SK-N-SH (cell line): ENCODE measurements around the gene TAOK2. TPM values are rescaled to one million over a fixed set of nuclear protein-coding genes. Genes with fewer than 3 reads are reported as not detected.

Experiments
- CTCF ChIA-PET: fragments of 300-600, 350-600 bp; formaldehyde crosslinking; extraction: SDS; loops from one replicate; lab custom pipeline; 2021; lab: Yijun Ruan, JAX
- POLR2A ChIA-PET: fragments of 350-600 bp; sonication (Branson Sonifier 250); formaldehyde crosslinking; extraction: SDS; loops from one replicate; lab custom pipeline; 2020; ENCODE audit warnings: antibody characterized with exemption, inconsistent platforms; lab: Yijun Ruan, JAX
- DNase-seq: peaks from one replicate; pipeline ENCODE4 v3.0.0; 2012
- H2AFZ ChIP-seq: fragments of 200-600 bp; sonication (generic); 2 replicates; pipeline ENCODE4 v1.8.1; 2016; ENCODE audit warnings: antibody characterized with exemption, mild to moderate bottlenecking, low read depth
- H3F3A ChIP-seq: fragments of 200-600 bp; sonication (generic); replicated peaks from 2 replicates; pipeline ENCODE3; 2016; ENCODE audit warnings: antibody characterized with exemption, mild to moderate bottlenecking; ENCODE audit not compliant: insufficient read depth
- H3K27ac ChIP-seq, 2 experiments: fragments of 200-500 bp in 1 of 2; fragments of 200-600 bp in 1 of 2; sonication (Bioruptor generic) in 1 of 2; sonication (generic), shearing (Covaris generic) in 1 of 2; 2 replicates each; pipeline versions ENCODE4 v1.5.1 to v1.6.1; 2014 to 2016; ENCODE audit warnings: low read depth in 2 of 2, inconsistent platforms in 1 of 2, low read length in 1 of 2, mild to moderate bottlenecking in 1 of 2, mixed read lengths in 1 of 2
- H3K27me3 ChIP-seq: fragments of 200-600 bp; sonication (generic), shearing (Covaris generic); 2 replicates; pipeline ENCODE4 v1.6.1; 2016; ENCODE audit warnings: mixed run types; ENCODE audit not compliant: insufficient read depth
- H3K36me3 ChIP-seq, 2 experiments: fragments of 200-500 bp in 1 of 2; fragments of 200-600 bp in 1 of 2; sonication (Bioruptor generic) in 1 of 2; sonication (generic) in 1 of 2; replicated peaks in 1 of 2; 2 replicates each; pipeline versions ENCODE3 to v1.5.1; 2014 to 2016; ENCODE audit warnings: low read length in 1 of 2, mild to moderate bottlenecking in 1 of 2; ENCODE audit not compliant: insufficient read depth in 2 of 2, control insufficient read depth in 1 of 2
- H3K4me1 ChIP-seq, 2 experiments: fragments of 200-500 bp in 1 of 2; fragments of 200-600 bp in 1 of 2; sonication (Bioruptor generic) in 1 of 2; sonication (generic), shearing (Covaris generic) in 1 of 2; 2 replicates each; pipeline versions ENCODE4 v1.5.1 to v1.6.1; 2014 to 2016; ENCODE audit warnings: low read depth in 1 of 2, low read length in 1 of 2, mixed run types in 1 of 2; ENCODE audit not compliant: insufficient read depth in 2 of 2, control insufficient read depth in 1 of 2
- H3K4me2 ChIP-seq: fragments of 200-600 bp; sonication (generic), shearing (Covaris generic); 2 replicates; pipeline ENCODE4 v1.6.1; 2017; ENCODE audit warnings: mixed run types
- H3K4me3 ChIP-seq, 2 experiments: fragments of 200-500 bp in 1 of 2; fragments of 200-600 bp in 1 of 2; sonication (Bioruptor generic) in 1 of 2; sonication (generic), shearing (Covaris generic) in 1 of 2; 2 replicates each; pipeline versions ENCODE4 v1.5.1 to v1.8.1; 2014 to 2016; ENCODE audit warnings: low read depth in 2 of 2, inconsistent platforms in 1 of 2, low read length in 1 of 2, mild to moderate bottlenecking in 1 of 2, mixed read lengths in 1 of 2, moderate library complexity in 1 of 2
- H3K79me2 ChIP-seq: fragments of 200-600 bp; sonication (generic); 2 replicates; pipeline ENCODE4 v1.8.1; 2017; ENCODE audit warnings: mild to moderate bottlenecking; ENCODE audit not compliant: insufficient read depth
- H3K9ac ChIP-seq: fragments of 200-600 bp; sonication (generic); 2 replicates; pipeline ENCODE4 v1.6.1; 2017; ENCODE audit warnings: mixed run types
- H3K9me2 ChIP-seq: fragments of 200-600 bp; sonication (generic); 2 replicates; pipeline ENCODE4 v1.6.1; 2017; ENCODE audit warnings: mixed run types
- H3K9me3 ChIP-seq: fragments of 200-600 bp; sonication (generic); 2 replicates; pipeline ENCODE4 v1.6.1; 2017; ENCODE audit warnings: mixed run types, mild to moderate bottlenecking, moderate library complexity
- H4K20me1 ChIP-seq: fragments of 200-600 bp; sonication (generic); 2 replicates; pipeline ENCODE4 v1.6.1; 2017; ENCODE audit warnings: mild to moderate bottlenecking, mixed run types; ENCODE audit not compliant: insufficient read depth
- ELF1 ChIP-seq: IDR thresholded peaks from 2 replicates; pipeline ENCODE4 v1.4.0; 2012
- EP300 ChIP-seq, 2 experiments: IDR thresholded peaks; 2 replicates each; pipeline versions ENCODE4 v1.4.0 to v1.6.1; 2012; ENCODE audit warnings: borderline replicate concordance in 1 of 2, low read depth in 1 of 2, low read length in 1 of 2
- FOSL2 ChIP-seq: IDR thresholded peaks from 2 replicates; pipeline ENCODE4 v1.4.0; 2012; ENCODE audit warnings: low read depth, mild to moderate bottlenecking, moderate library complexity, borderline replicate concordance
- FOXM1 ChIP-seq: IDR thresholded peaks from 2 replicates; pipeline ENCODE4 v1.4.0; 2012; ENCODE audit warnings: low read depth, mild to moderate bottlenecking
- GABPA ChIP-seq: IDR thresholded peaks from 2 replicates; pipeline ENCODE4 v1.4.0; 2012; ENCODE audit warnings: low read depth, mild to moderate bottlenecking
- MAX ChIP-seq: IDR thresholded peaks from 2 replicates; pipeline ENCODE4 v1.4.0; 2012; ENCODE audit warnings: low read depth
- NFIC ChIP-seq: IDR thresholded peaks from 2 replicates; pipeline ENCODE4 v1.4.0; 2012; ENCODE audit warnings: borderline replicate concordance
- RCOR1 ChIP-seq: fragments of 150-350 bp; IDR thresholded peaks from 2 replicates; pipeline ENCODE4 v1.6.1; 2017; ENCODE audit warnings: antibody characterized with exemption, low read length
- RFX5 ChIP-seq: IDR thresholded peaks from 2 replicates; pipeline ENCODE4 v1.6.1; 2012; ENCODE audit warnings: mild to moderate bottlenecking, improper control_type of control experiment, low read length
- RXRA ChIP-seq: IDR thresholded peaks from 2 replicates; pipeline ENCODE4 v1.4.0; 2012; ENCODE audit warnings: low read depth, mild to moderate bottlenecking, borderline replicate concordance
- SIN3A ChIP-seq: IDR thresholded peaks from 2 replicates; pipeline ENCODE4 v1.6.1; 2012; ENCODE audit warnings: low read depth, mild to moderate bottlenecking, low read length, moderate library complexity, borderline replicate concordance
- TAF1 ChIP-seq: IDR thresholded peaks from 2 replicates; pipeline ENCODE4 v1.6.1; 2012; ENCODE audit warnings: low read depth, mild to moderate bottlenecking, low read length, moderate library complexity, borderline replicate concordance
- TEAD4 ChIP-seq: IDR thresholded peaks from 2 replicates; pipeline ENCODE4 v1.4.0; 2012; ENCODE audit warnings: mild to moderate bottlenecking, borderline replicate concordance; ENCODE audit not compliant: insufficient read depth
- ZBTB33 ChIP-seq: IDR thresholded peaks from 2 replicates; pipeline ENCODE4 v1.4.0; 2012; ENCODE audit warnings: low read depth, borderline replicate concordance
- WGBS: methylation state at CpG from one replicate; pipeline ENCODE4 v1.1.6; 2017; ENCODE audit warnings: low lambda C conversion rate; 5-methylcytosine and 5-hydroxymethylcytosine counted together
- polyA plus RNA-seq, 3 experiments: library from polyadenylated mRNA; depleted of rRNA; stranded (reverse); fragments of >200 nt; gene quantifications; 2 replicates each; pipeline ENCODE4 v1.2.3, GENCODE V29; 2012

The TAOK2 gene
- polyA plus RNA-seq, 1 of the 3 experiments (the other 2 are of a cell fraction), result 21.9 TPM

DNA sequence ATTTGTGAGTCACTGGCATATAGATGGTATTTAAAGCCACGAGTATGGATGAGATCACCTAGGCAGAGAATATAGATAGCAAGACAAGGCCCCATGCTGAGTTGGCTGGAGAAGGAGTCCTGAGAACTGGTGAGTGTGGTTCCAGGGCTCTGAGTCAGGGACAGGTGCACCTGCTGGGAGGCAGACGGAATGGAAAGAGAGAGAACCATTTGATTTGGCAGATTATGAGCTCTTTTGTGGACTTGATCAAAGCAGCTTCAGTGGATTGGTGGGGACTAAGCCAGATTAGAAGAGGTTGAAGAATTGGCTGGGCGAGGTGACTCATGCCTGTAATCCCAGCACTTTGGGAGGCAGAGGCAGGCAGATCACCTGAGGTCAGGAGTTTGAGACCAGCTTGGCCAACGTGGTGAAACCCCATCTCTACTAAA is 45.1 kb downstream of the TAOK2 start:
- Histone ChIP-seq H2AFZ (no peak overlapping the region), H3K4me2 (no peak overlapping the region), H3K36me3 (no peaks in the 10 kb centered on the region), H4K20me1 (no peaks in the 10 kb centered on the region), H3K9me3 (no peaks in the 10 kb centered on the region), H3F3A (peaks cover 6% of the 10 kb centered on the region), H3K4me1 (peaks cover 0 to 2% of the 10 kb centered on the region in 2 experiments; a peak in 1 of 4 replicates), H3K79me2 (no peaks in the 10 kb centered on the region), H3K9ac (no peak overlapping the region), H3K27me3 (no peaks in the 10 kb centered on the region), H3K27ac (no peak overlapping the region), H3K9me2 (no peaks in the 10 kb centered on the region), H3K4me3 (no peak overlapping the region)
- ChIA-PET CTCF (interaction anchor here (0.9 to 2.0 kb wide), 6 partner anchors 12 to 318 kb away, joined by 3 to 7 read pairs (median 4); partner anchors contain the start of gene TLCD3B), POLR2A (no interaction called here)
- no peak for TF ChIP-seq MAX
- no peak for TF ChIP-seq TEAD4
- no peak for TF ChIP-seq FOXM1
- DNase-seq, result no peak
- WGBS, result 64% methylated on average over 4 of the region's 4 CpGs

DNA sequence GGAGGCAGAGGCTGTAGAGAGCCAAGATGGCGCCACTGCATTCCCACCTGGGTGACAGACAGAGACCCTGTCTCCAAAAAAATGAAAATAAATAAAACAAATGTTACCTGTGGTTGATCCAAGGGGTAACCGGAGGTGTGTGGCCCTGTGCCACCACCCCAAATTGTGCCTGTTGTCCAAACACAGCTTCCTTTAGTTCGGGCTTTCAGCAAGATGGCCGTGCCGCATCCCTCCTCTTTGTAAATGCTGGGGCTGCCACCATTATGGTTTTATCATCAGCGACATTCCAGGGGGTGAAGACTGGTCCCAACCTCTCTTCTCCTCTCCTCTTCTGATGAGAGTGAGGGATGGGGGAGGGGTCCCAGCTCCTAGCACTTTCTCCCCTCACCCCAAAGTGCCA is 49.2 kb downstream of the TAOK2 start, which contains the start of gene C16orf92:
TSS of gene C16orf92 (plus strand) at position 312 of the 400 bp plus-strand sequence. CDS start 143 bp downstream, outside the sequence.
- ChIA-PET POLR2A (interaction anchor here (1.2 kb wide), 1 partner anchor 9 kb away, joined by 5 read pairs; the partner anchor contains the start of gene TLCD3B), CTCF (interaction anchor here (0.6 to 3.4 kb wide), 6 partner anchors 9 to 322 kb away, joined by 3 to 43 read pairs (median 3); partner anchors contain the start of gene TLCD3B)
- Histone ChIP-seq H2AFZ (no peak within 1 kb of the TSS), H3K36me3 (no peaks in the 10 kb centered on the region), H3K9me3 (no peaks in the 10 kb centered on the region), H3K27me3 (no peaks in the 10 kb centered on the region), H3K4me2 (no peak within 1 kb of the TSS), H3K79me2 (no peaks in the 10 kb centered on the region), H3K9me2 (no peaks in the 10 kb centered on the region), H3F3A (peaks cover 6% of the 10 kb centered on the region), H3K4me3 (no peak within 1 kb of the TSS), H3K27ac (no peak within 1 kb of the TSS), H4K20me1 (no peaks in the 10 kb centered on the region), H3K4me1 (peaks cover 0 to 2% of the 10 kb centered on the region in 2 experiments; a peak in 1 of 4 replicates), H3K9ac (no peak within 1 kb of the TSS)
- DNase-seq, result no peak
- WGBS, result 83% methylated on average over 6 of the region's 6 CpGs
- TF ChIP-seq ELF1 (no peak), RXRA (no peak), FOXM1 (no peak), RFX5 (no peak), SIN3A (no peak), MAX (no peak), EP300 (IDR thresholded peaks at IDR 0.05; ENCODE audit: borderline replicate concordance in 1 of 2, low read depth in 1 of 2, low read length in 1 of 2) (no peak), NFIC (no peak), RCOR1 (no peak), FOSL2 (no peak), ZBTB33 (no peak), GABPA (no peak), TAF1 (no peak)
